PC-3 (cell line): ENCODE data around the gene KRTAP10-11.

Source experiments
- CTCF ChIP-seq: fragments of 300-600 bp; sonication (generic); conservative IDR thresholded peaks from 2 replicates; pipeline ENCODE4 v1.5.1; 2017; ENCODE audit warnings: antibody characterized with exemption, low read depth, mild to moderate bottlenecking, low read length
- EZH2 ChIP-seq: fragments of 300-600 bp; sonication (generic); IDR thresholded peaks from one replicate; pipeline ENCODE4 v1.6.1; 2017; ENCODE audit warnings: antibody characterized with exemption, mild to moderate bottlenecking, low read length; ENCODE audit not compliant: unreplicated experiment

- no peak for TF ChIP-seq CTCF
- TF ChIP-seq EZH2: no peak
These were observed 14.1 kb upstream of the KRTAP10-11 start for GRCh38 chr21:44632067-44632466.
